Natural killer cell treated with Interleukin-12 subunit alpha and Interleukin-12 subunit beta and Interleukin-15 and Interleukin-18, amount 100 ng/mL, for 72 hours (primary cell): ENCODE measurements around the gene HMCN2. TPM values are rescaled to one million over a fixed set of nuclear protein-coding genes. Genes with fewer than 3 reads are reported as not detected.

Source experiments
- ATAC-seq, 2 donors: fragments of 150-1000 bp; cut with Tn5 transposase in 1 of 2; sonication (Bioruptor Pico), chemical (Tn5 transposase) in 1 of 2; 2 replicates each; pipeline ENCODE4 v1.10.0; 2021
- DNase-seq: peaks from one replicate; pipeline ENCODE4 v3.0.0; 2022; ENCODE audit warnings: low spot score
- H3K27ac Mint-ChIP-seq, 2 donors: 1 replicate in 1 of 2; 2 replicates in 1 of 2; pipeline ENCODE4 v1.8.0; 2022; ENCODE audit warnings: mixed read lengths in 2 of 2, mild to moderate bottlenecking in 1 of 2, moderate library complexity in 1 of 2
- H3K27me3 Mint-ChIP-seq, 2 donors: 1 replicate in 1 of 2; 2 replicates in 1 of 2; pipeline ENCODE4 v1.8.0; 2022; ENCODE audit warnings: mixed read lengths in 2 of 2
- H3K36me3 Mint-ChIP-seq: one replicate; pipeline ENCODE4 v1.8.0; 2022; ENCODE audit warnings: mixed read lengths
- H3K4me1 Mint-ChIP-seq, 2 donors: 1 replicate in 1 of 2; 2 replicates in 1 of 2; pipeline ENCODE4 v1.8.0; 2022; ENCODE audit warnings: low read depth in 2 of 2, mixed read lengths in 2 of 2, mild to moderate bottlenecking in 1 of 2
- H3K4me3 Mint-ChIP-seq: one replicate; pipeline ENCODE4 v1.8.0; 2022; ENCODE audit warnings: mixed read lengths
- H3K9me3 Mint-ChIP-seq: 2 replicates; pipeline ENCODE4 v1.8.0; 2022; ENCODE audit warnings: mixed read lengths
- total RNA-seq, 2 donors: library from RNA; stranded (reverse); gene quantifications; one replicate each; pipeline ENCODE4 v1.2.3, GENCODE V29; 2022

HMCN2 gene
- total RNA-seq, 2 donors from 2014 or later: not detected

DNA sequence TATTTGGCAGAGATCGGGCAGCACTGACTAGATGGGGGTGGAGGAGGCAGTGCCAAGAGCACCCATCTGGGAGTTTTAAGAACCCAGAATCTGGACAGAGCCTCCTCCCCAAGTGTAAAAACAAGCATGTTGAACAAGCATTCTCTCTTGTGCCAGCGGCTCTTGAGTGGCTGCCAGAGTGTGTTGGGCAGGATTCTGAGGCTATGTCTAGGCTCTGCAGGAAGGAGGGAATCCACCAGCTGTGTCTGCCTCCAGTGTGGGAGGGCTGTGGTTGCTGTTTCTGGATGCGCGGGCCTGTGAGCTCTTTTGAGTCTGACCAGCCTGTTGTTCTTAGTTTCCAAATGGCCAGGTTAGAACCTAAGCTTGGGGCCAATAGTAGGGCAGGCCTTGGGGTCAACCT, 39.8 kb downstream of the HMCN2 start:
- H3K4me3 Mint-ChIP-seq: no peak overlapping the region
- DNase-seq (no peak), ATAC-seq (no peak)
- no peaks in the 10 kb centered on the region for H3K4me1 Mint-ChIP-seq
- H3K27me3 Mint-ChIP-seq: peaks cover 0 to 6% of the 10 kb centered on the region in 2 donors
- no peak overlapping the region for H3K27ac Mint-ChIP-seq
- no peaks in the 10 kb centered on the region for H3K9me3 Mint-ChIP-seq
- H3K36me3 Mint-ChIP-seq: no peaks in the 10 kb centered on the region

- no peak overlapping the region for H3K4me3 Mint-ChIP-seq
- peaks cover 0 to 8% of the 10 kb centered on the region in 2 donors for H3K27me3 Mint-ChIP-seq
- H3K9me3 Mint-ChIP-seq: no peaks in the 10 kb centered on the region
- DNase-seq (no peak), ATAC-seq (no peak)
- H3K4me1 Mint-ChIP-seq: no peaks in the 10 kb centered on the region
- no peak overlapping the region for H3K27ac Mint-ChIP-seq
- no peaks in the 10 kb centered on the region for H3K36me3 Mint-ChIP-seq
Observed at GRCh38 chr9:130306823-130307666, 41.5 kb downstream of the HMCN2 start.

DNA sequence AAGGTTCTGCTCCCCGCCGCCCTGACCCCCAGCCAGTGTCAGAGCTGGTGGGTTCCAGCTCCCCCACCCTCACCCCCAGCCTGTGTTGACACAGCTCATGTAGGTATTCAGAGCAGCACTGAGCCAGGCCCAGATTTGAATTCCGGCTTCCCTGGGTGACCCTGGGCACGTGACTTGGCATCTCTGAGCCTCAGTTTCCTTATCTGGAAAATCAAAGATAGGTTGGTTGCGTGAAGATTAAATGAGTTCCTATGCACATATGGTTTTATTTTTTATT, 42.0 kb downstream of the HMCN2 start:
- no peak overlapping the region for H3K4me3 Mint-ChIP-seq
- no peak for DNase-seq
- H3K36me3 Mint-ChIP-seq: no peaks in the 10 kb centered on the region
- no peaks in the 10 kb centered on the region for H3K4me1 Mint-ChIP-seq
- ATAC-seq: no peak
- no peak overlapping the region for H3K27ac Mint-ChIP-seq
- peaks cover 0 to 8% of the 10 kb centered on the region in 2 donors for H3K27me3 Mint-ChIP-seq
- H3K9me3 Mint-ChIP-seq: no peaks in the 10 kb centered on the region

DNA sequence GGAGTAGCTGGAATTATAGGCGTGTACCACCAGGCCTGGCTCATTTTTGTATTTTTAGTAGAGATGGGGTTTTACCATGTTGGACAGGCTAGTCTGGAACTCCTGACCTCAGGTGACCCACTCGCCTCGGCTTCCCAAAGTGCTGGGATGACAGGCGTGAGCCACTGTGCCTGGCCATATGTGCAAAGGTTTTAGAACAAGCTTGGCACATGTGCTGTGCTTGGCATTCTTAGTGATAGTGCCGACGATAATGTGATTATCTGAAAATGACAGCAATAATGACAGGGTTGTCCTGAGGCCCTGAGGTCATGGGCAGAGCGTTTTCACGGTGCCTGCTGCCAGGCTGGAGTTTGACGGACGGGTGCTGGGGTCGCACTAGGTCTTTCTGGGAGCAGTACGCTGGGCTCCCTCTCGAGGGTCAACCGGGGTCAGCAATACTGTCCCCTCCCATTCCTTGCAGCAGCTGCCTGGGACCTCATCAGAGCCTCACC, 42.6 kb downstream of the HMCN2 start:
- Mint-ChIP-seq H3K27ac (no peak overlapping the region), H3K27me3 (peaks cover 0 to 8% of the 10 kb centered on the region in 2 donors), H3K9me3 (no peaks in the 10 kb centered on the region), H3K4me1 (no peaks in the 10 kb centered on the region), H3K36me3 (no peaks in the 10 kb centered on the region), H3K4me3 (no peak overlapping the region)
- DNase-seq (no peak), ATAC-seq (no peak)

- no peak overlapping the region for H3K27ac Mint-ChIP-seq
- no peak for ATAC-seq
Observed at GRCh38 chr9:130309689-130310455, 44.3 kb downstream of the HMCN2 start.

GRCh38 chr9:130310456-130310855, 44.9 kb downstream of the HMCN2 start:
- Mint-ChIP-seq H3K27ac (no peak overlapping the region), H3K9me3 (no peaks in the 10 kb centered on the region), H3K4me3 (no peak overlapping the region), H3K36me3 (no peaks in the 10 kb centered on the region), H3K27me3 (peaks cover 0 to 6% of the 10 kb centered on the region in 2 donors), H3K4me1 (no peaks in the 10 kb centered on the region)
- DNase-seq (no peak), ATAC-seq (no peak)

More at GRCh38 chr9:130309689-130310455, 44.3 kb downstream of the HMCN2 start:
- DNase-seq: no peak
- Mint-ChIP-seq H3K36me3 (no peaks in the 10 kb centered on the region), H3K9me3 (no peaks in the 10 kb centered on the region), H3K27me3 (peaks cover 0 to 8% of the 10 kb centered on the region in 2 donors), H3K4me3 (no peak overlapping the region), H3K4me1 (no peaks in the 10 kb centered on the region)

GRCh38 chr9:130311003-130311402, 45.4 kb downstream of the HMCN2 start:
- H3K4me3 Mint-ChIP-seq: no peak overlapping the region
- peaks cover 0 to 3% of the 10 kb centered on the region in 2 donors for H3K4me1 Mint-ChIP-seq
- ATAC-seq (no peak), DNase-seq (no peak)
- H3K27me3 Mint-ChIP-seq: peaks cover 0 to 10% of the 10 kb centered on the region in 2 donors
- no peaks in the 10 kb centered on the region for H3K36me3 Mint-ChIP-seq
- no peak overlapping the region for H3K27ac Mint-ChIP-seq
- no peaks in the 10 kb centered on the region for H3K9me3 Mint-ChIP-seq

- no peak for DNase-seq
- no peak overlapping the region for H3K4me3 Mint-ChIP-seq
- H3K27ac Mint-ChIP-seq: no peak overlapping the region
- peaks cover 0 to 11% of the 10 kb centered on the region in 2 donors for H3K27me3 Mint-ChIP-seq
- peaks cover 0 to 4% of the 10 kb centered on the region in 2 donors for H3K4me1 Mint-ChIP-seq
- H3K36me3 Mint-ChIP-seq: no peaks in the 10 kb centered on the region
- H3K9me3 Mint-ChIP-seq: no peaks in the 10 kb centered on the region
- no peak for ATAC-seq
Observed at GRCh38 chr9:130311408-130312140, 46.0 kb downstream of the HMCN2 start.

GRCh38 chr9:130313103-130313858, 47.7 kb downstream of the HMCN2 start:
- Mint-ChIP-seq H3K36me3 (no peaks in the 10 kb centered on the region), H3K9me3 (no peaks in the 10 kb centered on the region), H3K4me1 (peaks cover 0 to 4% of the 10 kb centered on the region in 2 donors), H3K27ac (no peak overlapping the region), H3K4me3 (no peak overlapping the region), H3K27me3 (peaks cover 15 to 19% of the 10 kb centered on the region in 2 donors)
- ATAC-seq (no peak), DNase-seq (no peak)

DNA sequence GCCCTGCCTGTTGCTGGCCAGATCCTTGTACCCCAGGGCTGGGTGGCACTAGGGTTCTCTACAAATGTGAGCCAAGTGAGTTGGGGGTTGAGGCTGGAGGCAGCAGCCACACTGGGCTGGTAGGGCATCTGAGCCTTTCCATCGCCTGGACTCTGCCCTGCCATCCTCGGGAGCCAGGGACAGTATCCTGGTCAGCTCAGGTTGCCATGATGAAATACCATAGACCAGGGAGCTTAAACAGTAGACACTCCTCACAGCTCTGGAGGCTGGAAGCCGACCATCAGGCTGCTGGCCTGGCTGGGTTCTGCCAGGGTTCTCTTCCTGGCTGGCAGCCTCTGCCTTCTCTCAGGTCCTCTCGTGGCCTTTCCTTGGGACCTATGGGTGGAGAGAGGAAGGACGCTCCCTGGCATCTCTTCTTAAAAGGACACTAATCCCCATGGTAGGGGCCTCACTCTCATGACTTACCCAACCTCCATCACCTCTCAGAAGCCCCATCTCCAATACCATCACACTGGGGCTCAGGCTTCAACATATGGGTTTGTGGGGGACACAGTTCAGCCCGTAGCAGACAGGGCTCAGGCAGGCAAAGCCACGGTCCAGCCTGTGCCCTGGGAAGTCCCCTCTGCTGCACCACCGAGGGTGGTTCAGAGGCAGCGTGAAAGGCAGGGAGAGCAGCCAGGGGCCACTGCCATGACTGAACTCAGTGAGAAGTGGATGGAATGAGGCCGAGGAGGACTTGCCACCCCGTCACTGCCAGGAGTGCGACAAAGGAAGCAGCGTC, 50.1 kb downstream of the HMCN2 start:
- Mint-ChIP-seq H3K4me3 (no peak overlapping the region), H3K27me3 (peaks cover 17 to 18% of the 10 kb centered on the region in 2 donors), H3K4me1 (peaks cover 0 to 4% of the 10 kb centered on the region in 2 donors), H3K36me3 (no peaks in the 10 kb centered on the region), H3K27ac (peak overlapping the region in 1 of 2 donors; percentile 34), H3K9me3 (no peaks in the 10 kb centered on the region)
- DNase-seq (no peak), ATAC-seq (no peak)

GRCh38 chr9:130316430-130316829, 50.9 kb downstream of the HMCN2 start:
- Mint-ChIP-seq H3K36me3 (no peaks in the 10 kb centered on the region), H3K4me3 (no peak overlapping the region), H3K27ac (no peak overlapping the region), H3K9me3 (no peaks in the 10 kb centered on the region), H3K27me3 (peaks cover 22 to 25% of the 10 kb centered on the region in 2 donors), H3K4me1 (peaks cover 0 to 4% of the 10 kb centered on the region in 2 donors)
- no peak for DNase-seq
- ATAC-seq: no peak

DNA sequence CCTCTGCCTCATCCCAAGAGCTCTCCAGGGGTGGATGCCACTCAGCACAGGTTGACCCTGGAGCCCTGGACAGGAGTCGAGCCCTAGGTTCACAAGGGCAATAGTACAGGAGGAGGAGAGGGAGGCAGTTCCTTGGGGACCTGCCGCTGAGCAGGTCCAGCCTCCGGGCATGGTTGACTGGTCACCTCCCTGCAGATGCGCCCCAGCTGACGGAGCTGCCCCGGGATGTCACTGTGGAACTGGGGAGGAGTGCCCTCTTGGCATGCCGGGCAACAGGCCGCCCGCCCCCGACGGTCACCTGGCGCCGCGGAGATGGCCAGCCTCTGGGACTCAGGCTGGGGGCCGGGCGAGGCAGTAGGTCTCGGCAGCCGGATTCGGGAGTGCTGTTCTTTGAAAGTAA, 53.7 kb downstream of the HMCN2 start:
- Mint-ChIP-seq H3K4me1 (peaks cover 0 to 4% of the 10 kb centered on the region in 2 donors), H3K9me3 (no peaks in the 10 kb centered on the region), H3K27ac (no peak overlapping the region), H3K36me3 (no peaks in the 10 kb centered on the region), H3K4me3 (no peak overlapping the region), H3K27me3 (peaks cover 35 to 41% of the 10 kb centered on the region in 2 donors)
- DNase-seq: no peak
- ATAC-seq: peak in 1 of 2 donors; percentile 18
